Loucy (cell line): ENCODE measurements around the gene IL1B.

Experiments used
- H2AFZ ChIP-seq: fragments of 200-600 bp; sonication (generic); 2 replicates; pipeline ENCODE4 v1.6.0; 2016; ENCODE audit warnings: antibody characterized with exemption, mild to moderate bottlenecking, low read length, moderate library complexity
- H3F3A ChIP-seq: fragments of 200-600 bp; 2 replicates; pipeline ENCODE4 v1.6.0; 2016; ENCODE audit warnings: antibody characterized with exemption, low read depth, mild to moderate bottlenecking
- H3K27me3 ChIP-seq: fragments of 200-600 bp; sonication (generic); 2 replicates; pipeline ENCODE4 v1.6.1; 2014; ENCODE audit warnings: low read length, mild to moderate bottlenecking; ENCODE audit not compliant: insufficient read depth, poor library complexity, severe bottlenecking
- H3K36me3 ChIP-seq: fragments of 200-600 bp; sonication (generic); 2 replicates; pipeline ENCODE4 v1.6.1; 2016; ENCODE audit warnings: low read length; ENCODE audit not compliant: insufficient read depth
- H3K4me1 ChIP-seq: fragments of 200-600 bp; sonication (generic); 2 replicates; pipeline ENCODE4 v1.5.1; 2014; ENCODE audit warnings: low read length, mild to moderate bottlenecking; ENCODE audit not compliant: insufficient read depth, poor library complexity, severe bottlenecking
- H3K4me2 ChIP-seq: fragments of 200-600 bp; sonication (generic); 2 replicates; pipeline ENCODE4 v1.6.0; 2014; ENCODE audit warnings: antibody characterized with exemption, low read length, low read depth, mild to moderate bottlenecking; ENCODE audit not compliant: poor library complexity, severe bottlenecking
- H3K4me3 ChIP-seq: fragments of 200-600 bp; sonication (generic); 2 replicates; pipeline ENCODE4 v1.5.1; 2014; ENCODE audit warnings: low read length, mild to moderate bottlenecking, mixed read lengths; ENCODE audit not compliant: poor library complexity, severe bottlenecking
- H3K79me2 ChIP-seq: fragments of 200-600 bp; sonication (generic); 2 replicates; pipeline ENCODE4 v1.6.1; 2014; ENCODE audit warnings: low read length; ENCODE audit not compliant: insufficient read depth
- H3K9ac ChIP-seq: fragments of 200-600 bp; sonication (generic); 2 replicates; pipeline ENCODE4 v1.6.0; 2014; ENCODE audit warnings: mild to moderate bottlenecking, low read depth, low read length, moderate library complexity; ENCODE audit not compliant: poor library complexity, severe bottlenecking
- H3K9me2 ChIP-seq: fragments of 200-600 bp; sonication (generic); replicated peaks from 2 replicates; pipeline ENCODE4 v1.6.1; 2016; ENCODE audit warnings: low read depth, low read length, mixed read lengths
- H3K9me3 ChIP-seq: fragments of 200-600 bp; sonication (generic); 2 replicates; pipeline ENCODE4 v1.6.1; 2014; ENCODE audit warnings: mild to moderate bottlenecking, antibody characterized with exemption, low read length, low read depth; ENCODE audit not compliant: insufficient read depth
- H4K20me1 ChIP-seq: fragments of 200-600 bp; sonication (generic); 2 replicates; pipeline ENCODE4 v1.6.0; 2014; ENCODE audit warnings: antibody characterized with exemption, low read length, mild to moderate bottlenecking; ENCODE audit not compliant: insufficient read depth, poor library complexity, severe bottlenecking
- EZH2phosphoT487 ChIP-seq: fragments of 200-600 bp; IDR thresholded peaks from 2 replicates; pipeline ENCODE4 v1.6.1; 2018; ENCODE audit warnings: antibody characterized with exemption, mild to moderate bottlenecking, moderate library complexity, borderline replicate concordance
- TF ChIP-seq, protein P1 (sequence below): fragments of 200-600 bp; sonication (generic); conservative IDR thresholded peaks from 2 replicates; pipeline ENCODE4 v1.5.1; 2014; ENCODE audit warnings: mild to moderate bottlenecking, antibody characterized with exemption, low read length

The IL1B gene

DNA sequence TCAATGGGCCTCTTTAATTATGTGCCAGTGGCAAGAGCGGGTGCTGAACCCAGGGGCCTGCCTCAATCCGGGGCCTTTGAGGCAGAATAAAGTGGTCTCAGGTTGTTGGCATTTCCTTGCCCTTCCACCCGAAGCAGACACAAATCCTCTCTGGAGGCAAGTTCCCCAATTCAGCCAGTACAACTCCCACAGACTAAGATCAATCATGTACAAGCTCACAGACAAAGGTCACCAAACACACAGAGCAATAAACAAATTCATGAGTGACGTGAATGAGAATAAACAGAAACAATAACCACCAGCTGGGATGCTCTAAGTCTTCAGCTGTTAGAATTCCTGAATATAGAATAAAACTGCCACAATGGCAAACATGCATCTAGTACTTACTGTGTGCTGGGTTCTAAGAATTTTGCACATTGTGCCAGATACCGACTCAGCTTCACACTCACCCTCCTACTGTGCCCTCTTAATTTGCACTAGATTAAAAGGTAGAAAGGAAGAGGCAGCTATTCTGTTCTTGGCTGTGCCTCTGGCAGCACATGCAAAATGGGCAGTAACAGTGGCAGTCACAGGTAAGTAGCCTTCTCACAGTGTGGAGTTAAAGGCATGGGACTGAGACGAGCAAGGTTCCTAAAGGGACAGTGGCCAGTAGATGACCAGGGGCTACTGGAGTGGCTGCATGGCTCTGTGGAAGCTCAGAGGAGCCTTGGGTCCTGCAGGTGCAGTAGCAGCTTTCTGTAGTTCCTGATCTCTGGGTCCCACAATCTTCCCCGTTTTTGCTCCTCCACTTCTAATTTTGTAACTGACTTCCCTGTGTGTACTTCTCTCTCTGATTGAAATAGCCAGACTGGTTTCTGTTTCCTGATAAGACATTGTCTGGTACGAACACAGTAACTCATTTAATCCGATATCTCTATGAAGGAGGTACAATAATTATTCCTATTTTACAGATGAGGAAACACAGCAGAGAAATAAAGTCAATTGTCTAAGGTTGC, 34.6 kb upstream of the IL1B start:
- TF ChIP-seq, protein P1, sequence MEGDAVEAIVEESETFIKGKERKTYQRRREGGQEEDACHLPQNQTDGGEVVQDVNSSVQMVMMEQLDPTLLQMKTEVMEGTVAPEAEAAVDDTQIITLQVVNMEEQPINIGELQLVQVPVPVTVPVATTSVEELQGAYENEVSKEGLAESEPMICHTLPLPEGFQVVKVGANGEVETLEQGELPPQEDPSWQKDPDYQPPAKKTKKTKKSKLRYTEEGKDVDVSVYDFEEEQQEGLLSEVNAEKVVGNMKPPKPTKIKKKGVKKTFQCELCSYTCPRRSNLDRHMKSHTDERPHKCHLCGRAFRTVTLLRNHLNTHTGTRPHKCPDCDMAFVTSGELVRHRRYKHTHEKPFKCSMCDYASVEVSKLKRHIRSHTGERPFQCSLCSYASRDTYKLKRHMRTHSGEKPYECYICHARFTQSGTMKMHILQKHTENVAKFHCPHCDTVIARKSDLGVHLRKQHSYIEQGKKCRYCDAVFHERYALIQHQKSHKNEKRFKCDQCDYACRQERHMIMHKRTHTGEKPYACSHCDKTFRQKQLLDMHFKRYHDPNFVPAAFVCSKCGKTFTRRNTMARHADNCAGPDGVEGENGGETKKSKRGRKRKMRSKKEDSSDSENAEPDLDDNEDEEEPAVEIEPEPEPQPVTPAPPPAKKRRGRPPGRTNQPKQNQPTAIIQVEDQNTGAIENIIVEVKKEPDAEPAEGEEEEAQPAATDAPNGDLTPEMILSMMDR = no peak
- no peak for TF ChIP-seq EZH2phosphoT487

GRCh38 chr2:112869258-112869842, 32.8 kb upstream of the IL1B start:
- Histone ChIP-seq H4K20me1 (no peaks in the 10 kb centered on the region), H3K79me2 (no peaks in the 10 kb centered on the region), H3K9ac (no peak overlapping the region), H3K36me3 (no peaks in the 10 kb centered on the region), H2AFZ (no peak overlapping the region), H3K9me3 (0 out of 2 replicates have a peak, but pooled peaks cover 4% of the 10 kb centered on the region), H3F3A (no peaks in the 10 kb centered on the region), H3K9me2 (no peaks in the 10 kb centered on the region), H3K4me3 (no peak overlapping the region), H3K27me3 (no peaks in the 10 kb centered on the region), H3K4me1 (peaks cover 12% of the 10 kb centered on the region), H3K4me2 (peak overlapping the region; percentile 18)
- TF ChIP-seq, protein P1 = no peak
- TF ChIP-seq EZH2phosphoT487 = no peak

More for the DNA sequence above, 34.6 kb upstream of the IL1B start:
- H3K27me3 ChIP-seq = no peaks in the 10 kb centered on the region
- H3K9me2 ChIP-seq = no peaks in the 10 kb centered on the region
- 0 out of 2 replicates have a peak, but pooled peaks cover 4% of the 10 kb centered on the region for H3K9me3 ChIP-seq
- H3K4me2 ChIP-seq = no peak overlapping the region
- peaks cover 12% of the 10 kb centered on the region for H3K4me1 ChIP-seq
- H3F3A ChIP-seq = no peaks in the 10 kb centered on the region
- H3K36me3 ChIP-seq = no peaks in the 10 kb centered on the region
- no peaks in the 10 kb centered on the region for H3K79me2 ChIP-seq
- H3K9ac ChIP-seq = no peak overlapping the region
- H3K4me3 ChIP-seq = no peak overlapping the region
- no peak overlapping the region for H2AFZ ChIP-seq
- no peaks in the 10 kb centered on the region for H4K20me1 ChIP-seq

- Histone ChIP-seq H3K9ac (no peak overlapping the region), H3K36me3 (no peaks in the 10 kb centered on the region), H3F3A (no peaks in the 10 kb centered on the region), H2AFZ (no peak overlapping the region), H3K9me2 (no peaks in the 10 kb centered on the region), H3K4me2 (no peak overlapping the region), H3K4me3 (no peak overlapping the region), H3K27me3 (no peaks in the 10 kb centered on the region), H3K4me1 (peaks cover 12% of the 10 kb centered on the region), H3K79me2 (no peaks in the 10 kb centered on the region), H4K20me1 (no peaks in the 10 kb centered on the region), H3K9me3 (0 out of 2 replicates have a peak, but pooled peaks cover 4% of the 10 kb centered on the region)
- TF ChIP-seq EZH2phosphoT487 = no peak
- TF ChIP-seq, protein P1 = no peak
These were observed 31.4 kb upstream of the IL1B start for GRCh38 chr2:112867701-112868631.
